GM12801 (cell line): Measurements from ENCODE around the gene ARHGAP27.

Source experiments
- CTCF ChIP-seq: IDR thresholded peaks from one replicate; pipeline ENCODE4 v1.5.1; 2011; ENCODE audit warnings: control low read depth; ENCODE audit not compliant: insufficient read length; ENCODE audit errors: extremely low read depth

The ARHGAP27 gene

GRCh38 chr17:45436625-45437464 lies 4.2 kb upstream of the ARHGAP27 start:
- TF ChIP-seq CTCF, result no peak

GRCh38 chr17:45436161-45436560 lies 3.5 kb upstream of the ARHGAP27 start:
- no peak for TF ChIP-seq CTCF

- TF ChIP-seq CTCF, result no peak
These were observed 2.8 kb upstream of the ARHGAP27 start for GRCh38 chr17:45435481-45435880.

- no peak for TF ChIP-seq CTCF
These were observed 477 bp upstream of the ARHGAP27 start for GRCh38 chr17:45433159-45433535.

GRCh38 chr17:45431531-45432404 lies 902 bp downstream of the ARHGAP27 start:
- TF ChIP-seq CTCF, result no peak

- no peak for TF ChIP-seq CTCF
These were observed 1.7 kb downstream of the ARHGAP27 start for GRCh38 chr17:45430738-45431530.
